Measurements from ENCODE around the gene KRTAP10-10. TPM values are rescaled to one million over a fixed set of nuclear protein-coding genes. Genes with fewer than 3 reads are reported as not detected.

The KRTAP10-10 gene
- total and polyA plus RNA-seq, 2 experiments from 2014 or later, result not detected

DNA sequence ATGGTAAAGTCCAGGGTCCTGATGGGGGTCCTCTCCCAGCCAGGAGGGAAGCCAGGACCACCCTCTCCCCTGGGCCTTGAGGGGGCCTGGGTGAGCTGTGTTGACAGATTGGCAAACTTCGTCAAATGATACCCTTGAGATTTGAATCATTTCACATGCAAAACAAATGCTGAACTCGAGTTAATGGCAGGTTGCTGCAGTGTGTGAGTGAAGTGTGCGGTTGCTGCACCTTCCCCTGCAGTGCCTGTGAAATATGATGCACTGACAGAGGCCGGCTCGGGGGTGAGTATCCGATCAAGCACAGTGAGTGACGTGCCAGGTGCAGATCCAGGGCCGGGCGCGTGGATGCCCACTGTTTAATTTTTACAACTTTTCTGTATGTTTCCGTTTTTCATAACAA, 50.5 kb downstream of the KRTAP10-10 start:
- no peaks in the 10 kb centered on the region for H3K27me3 ChIP-seq
- H3K36me3 ChIP-seq, result no peaks in the 10 kb centered on the region
- H3K4me3 ChIP-seq, result no peak overlapping the region
- TF ChIP-seq, protein P1, sequence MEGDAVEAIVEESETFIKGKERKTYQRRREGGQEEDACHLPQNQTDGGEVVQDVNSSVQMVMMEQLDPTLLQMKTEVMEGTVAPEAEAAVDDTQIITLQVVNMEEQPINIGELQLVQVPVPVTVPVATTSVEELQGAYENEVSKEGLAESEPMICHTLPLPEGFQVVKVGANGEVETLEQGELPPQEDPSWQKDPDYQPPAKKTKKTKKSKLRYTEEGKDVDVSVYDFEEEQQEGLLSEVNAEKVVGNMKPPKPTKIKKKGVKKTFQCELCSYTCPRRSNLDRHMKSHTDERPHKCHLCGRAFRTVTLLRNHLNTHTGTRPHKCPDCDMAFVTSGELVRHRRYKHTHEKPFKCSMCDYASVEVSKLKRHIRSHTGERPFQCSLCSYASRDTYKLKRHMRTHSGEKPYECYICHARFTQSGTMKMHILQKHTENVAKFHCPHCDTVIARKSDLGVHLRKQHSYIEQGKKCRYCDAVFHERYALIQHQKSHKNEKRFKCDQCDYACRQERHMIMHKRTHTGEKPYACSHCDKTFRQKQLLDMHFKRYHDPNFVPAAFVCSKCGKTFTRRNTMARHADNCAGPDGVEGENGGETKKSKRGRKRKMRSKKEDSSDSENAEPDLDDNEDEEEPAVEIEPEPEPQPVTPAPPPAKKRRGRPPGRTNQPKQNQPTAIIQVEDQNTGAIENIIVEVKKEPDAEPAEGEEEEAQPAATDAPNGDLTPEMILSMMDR (IDR thresholded peaks at IDR 0.05; ENCODE audit: low read depth, low read length), result no peak
- no peaks in the 10 kb centered on the region for H3K4me1 ChIP-seq (ENCODE audit: low read depth)
- no peak for DNase-seq (ENCODE audit: low read depth in 1 of 2, low spot score in 1 of 2)
- no peak overlapping the region for H3K27ac ChIP-seq
- no peaks in the 10 kb centered on the region for H3K9me3 ChIP-seq (ENCODE audit: low read depth)

Other genes starting within 250 kb of the KRTAP10-10 start
- 5.9 and 9.5 TPM in 2 replicates for gene LRRC3, start 181.8 kb upstream of the KRTAP10-10 start, total RNA-seq
- gene LRRC3, start 181.8 kb upstream of the KRTAP10-10 start, polyA plus RNA-seq, result 3.3 and 4.1 TPM in 2 replicates
- not detected in 2 replicates for gene KRTAP10-1, start 97.2 kb upstream of the KRTAP10-10 start, total RNA-seq
- 0.56 TPM in 1 of 2 replicates, not detected in the other for gene KRTAP10-1, start 97.2 kb upstream of the KRTAP10-10 start, polyA plus RNA-seq
- gene KRTAP10-2, start 85.9 kb upstream of the KRTAP10-10 start, total RNA-seq, result not detected in 2 replicates
- 0.55 TPM in 1 of 2 replicates, not detected in the other for gene KRTAP10-2, start 85.9 kb upstream of the KRTAP10-10 start, polyA plus RNA-seq
- gene KRTAP10-3, start 78.6 kb upstream of the KRTAP10-10 start, total RNA-seq, result not detected in 2 replicates
- not detected in 2 replicates for gene KRTAP10-3, start 78.6 kb upstream of the KRTAP10-10 start, polyA plus RNA-seq
- gene KRTAP10-4, start 63.6 kb upstream of the KRTAP10-10 start, total RNA-seq, result not detected in 2 replicates
- gene KRTAP10-4, start 63.6 kb upstream of the KRTAP10-10 start, polyA plus RNA-seq, result 0.16 TPM in 1 of 2 replicates, not detected in the other
- gene KRTAP10-5, start 56.8 kb upstream of the KRTAP10-10 start, total RNA-seq, result not detected in 2 replicates
- gene KRTAP10-5, start 56.8 kb upstream of the KRTAP10-10 start, polyA plus RNA-seq, result not detected in 2 replicates
- not detected in 2 replicates for gene KRTAP10-6, start 44.9 kb upstream of the KRTAP10-10 start, total RNA-seq
- gene KRTAP10-6, start 44.9 kb upstream of the KRTAP10-10 start, polyA plus RNA-seq, result 0.29 TPM in 1 of 2 replicates, not detected in the other
- not detected in 2 replicates for gene KRTAP10-7, start 36.8 kb upstream of the KRTAP10-10 start, total RNA-seq
- gene KRTAP10-7, start 36.8 kb upstream of the KRTAP10-10 start, polyA plus RNA-seq, result not detected in 2 replicates
- gene KRTAP10-8, start 25.3 kb upstream of the KRTAP10-10 start, total RNA-seq, result not detected in 2 replicates
- not detected in 2 replicates for gene KRTAP10-8, start 25.3 kb upstream of the KRTAP10-10 start, polyA plus RNA-seq
- gene KRTAP10-9, start 10.3 kb upstream of the KRTAP10-10 start, total RNA-seq, result not detected in 2 replicates
- gene KRTAP10-9, start 10.3 kb upstream of the KRTAP10-10 start, polyA plus RNA-seq, result not detected in 2 replicates
- not detected in 2 replicates for gene KRTAP10-11, start 9.1 kb downstream of the KRTAP10-10 start, total RNA-seq
- not detected in 2 replicates for gene KRTAP10-11, start 9.1 kb downstream of the KRTAP10-10 start, polyA plus RNA-seq
- not detected in 2 replicates for gene KRTAP12-4, start 17.3 kb downstream of the KRTAP10-10 start, total RNA-seq
- gene KRTAP12-4, start 17.3 kb downstream of the KRTAP10-10 start, polyA plus RNA-seq, result not detected in 2 replicates
- gene KRTAP12-3, start 20.6 kb downstream of the KRTAP10-10 start, total RNA-seq, result not detected in 2 replicates
- gene KRTAP12-3, start 20.6 kb downstream of the KRTAP10-10 start, polyA plus RNA-seq, result not detected in 2 replicates
- not detected in 2 replicates for gene KRTAP12-2, start 29.6 kb downstream of the KRTAP10-10 start, total RNA-seq
- gene KRTAP12-2, start 29.6 kb downstream of the KRTAP10-10 start, polyA plus RNA-seq, result not detected in 2 replicates
- gene KRTAP12-1, start 44.8 kb downstream of the KRTAP10-10 start, total RNA-seq, result not detected in 2 replicates
- gene KRTAP12-1, start 44.8 kb downstream of the KRTAP10-10 start, polyA plus RNA-seq, result not detected in 2 replicates
- gene KRTAP10-12, start 59.8 kb downstream of the KRTAP10-10 start, total RNA-seq, result not detected in 2 replicates
- not detected in 2 replicates for gene KRTAP10-12, start 59.8 kb downstream of the KRTAP10-10 start, polyA plus RNA-seq
- 2.8 and 3.2 TPM in 2 replicates for gene TSPEAR, start 74.2 kb downstream of the KRTAP10-10 start, total RNA-seq
- 3.4 and 5.3 TPM in 2 replicates for gene TSPEAR, start 74.2 kb downstream of the KRTAP10-10 start, polyA plus RNA-seq
- gene UBE2G2, start 164.5 kb downstream of the KRTAP10-10 start, total RNA-seq, result 47.8 and 79.4 TPM in 2 replicates
- gene UBE2G2, start 164.5 kb downstream of the KRTAP10-10 start, polyA plus RNA-seq, result 78.7 and 86.4 TPM in 2 replicates
- gene SUMO3, start 180.7 kb downstream of the KRTAP10-10 start, total RNA-seq, result 63.0 and 89.8 TPM in 2 replicates
- 95.9 and 121 TPM in 2 replicates for gene SUMO3, start 180.7 kb downstream of the KRTAP10-10 start, polyA plus RNA-seq
- 204 and 218 TPM in 2 replicates for gene PTTG1IP, start 236.3 kb downstream of the KRTAP10-10 start, total RNA-seq
- gene PTTG1IP, start 236.3 kb downstream of the KRTAP10-10 start, polyA plus RNA-seq, result 240 and 253 TPM in 2 replicates